Left ventricle myocardium superior (tissue), 1 donor: ENCODE data around the gene WDR17. TPM values are rescaled to one million over a fixed set of nuclear protein-coding genes. Genes with fewer than 3 reads are reported as not detected.

ENCODE experiments used
- ATAC-seq: fragments of 200-7000 bp; cut with Tn5 transposase; one replicate; pipeline ENCODE4 v1.9.1; 2020; ENCODE audit warnings: mild to moderate bottlenecking, moderate library complexity
- DNase-seq: peaks from one replicate; pipeline ENCODE4 v3.0.0-alpha.2; 2020
- intact Hi-C: fragments of 100-400 bp; cut with micrococcal nuclease; formaldehyde crosslinking; loops from one replicate; pipeline ENCODE4 v1.11.0; 2022
- long read RNA-seq: library from polyadenylated mRNA; unstranded; transcript quantifications from one replicate; pipeline ENCODE4 v2.0.0, GENCODE V29; 2021
- total RNA-seq: library from RNA; stranded (reverse); fragmentation: NEBNext Ultra II Directional; extraction: Animal tissue kit (Norgen Biotek cat#: 25700); gene quantifications from one replicate; pipeline ENCODE4 v1.2.1, GENCODE V29; 2021
- donor health status: DM: no; HTN: yes; CAD: no; lungs with severe emphysema.

The WDR17 gene
- 0.25 TPM for total RNA-seq
- long read RNA-seq = 0 reads

- ATAC-seq = peak; percentile 100
- intact Hi-C loops = no loop called here
- peak; percentile 89 for DNase-seq
These were observed at the start of gene WDR17 for GRCh38 chr4:176065435-176066291. TSS of gene WDR17 (plus strand) at chr4:176065841. CDS start at chr4:176111581, 45,740 bp downstream.

- no peak for ATAC-seq
- intact Hi-C loops = no loop called here
These were observed 49.0 kb upstream of the WDR17 start for GRCh38 chr4:176016601-176017000.

GRCh38 chr4:176020481-176021085 lies 45.1 kb upstream of the WDR17 start:
- ATAC-seq = no peak
- intact Hi-C loops = no loop called here
- DNase-seq = no peak

More at GRCh38 chr4:176016601-176017000, 49.0 kb upstream of the WDR17 start:
- no peak for DNase-seq

GRCh38 chr4:176030391-176030790 lies 35.2 kb upstream of the WDR17 start:
- no peak for ATAC-seq
- intact Hi-C loops = no loop called here
- DNase-seq = no peak

- ATAC-seq = no peak
- intact Hi-C loops = no loop called here
- DNase-seq = no peak
These were observed 33.7 kb upstream of the WDR17 start for GRCh38 chr4:176031922-176032321.

- intact Hi-C loops = no loop called here
- DNase-seq = no peak
- no peak for ATAC-seq
These were observed 33.2 kb upstream of the WDR17 start for GRCh38 chr4:176032454-176032853.

DNA sequence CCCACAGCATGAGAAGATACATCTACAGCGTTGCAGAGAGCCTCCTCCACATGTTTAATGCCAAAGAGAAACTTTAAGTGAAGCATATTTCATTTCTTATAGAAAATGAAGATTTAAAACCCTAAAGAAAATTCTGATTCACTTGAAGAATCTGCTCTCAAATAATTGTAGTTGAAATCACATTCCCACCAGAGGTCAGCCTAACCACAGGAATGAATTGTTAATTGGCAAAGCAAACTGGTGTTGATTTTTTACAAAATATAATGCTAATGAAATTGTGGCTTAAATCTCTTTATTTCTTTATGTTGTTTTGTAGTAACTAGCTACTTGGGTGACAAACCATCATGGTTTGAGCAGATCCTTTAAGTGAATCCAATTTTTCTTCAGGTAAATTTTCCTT lies 31.1 kb upstream of the WDR17 start:
- ATAC-seq = no peak
- intact Hi-C loops = no loop called here
- DNase-seq = no peak

DNA sequence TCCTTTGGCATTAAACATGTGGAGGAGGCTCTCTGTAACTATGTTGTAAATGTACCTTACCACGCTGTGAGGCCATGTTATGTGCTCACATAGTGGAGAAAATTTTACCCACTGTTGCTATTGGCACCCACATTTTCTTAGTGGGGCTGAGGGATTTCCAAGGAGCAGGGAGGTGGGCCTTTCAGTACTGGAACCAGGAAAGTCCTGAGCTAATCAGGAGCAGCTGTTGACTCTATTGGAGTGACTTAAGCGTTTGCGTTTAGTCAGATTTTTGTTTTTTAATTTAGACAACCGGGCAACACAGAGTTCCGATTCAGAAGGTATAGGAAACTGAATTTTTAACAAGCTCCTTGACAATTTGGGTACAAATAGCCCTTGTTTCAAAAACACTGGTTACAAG lies 30.7 kb upstream of the WDR17 start:
- intact Hi-C loops = no loop called here
- ATAC-seq (no peak), DNase-seq (no peak)

- DNase-seq (no peak), ATAC-seq (no peak)
- intact Hi-C loops = no loop called here
These were observed 28.9 kb upstream of the WDR17 start for GRCh38 chr4:176036585-176037205.

GRCh38 chr4:176038789-176039188 lies 26.9 kb upstream of the WDR17 start:
- intact Hi-C loops = no loop called here
- ATAC-seq (no peak), DNase-seq (no peak)

DNA sequence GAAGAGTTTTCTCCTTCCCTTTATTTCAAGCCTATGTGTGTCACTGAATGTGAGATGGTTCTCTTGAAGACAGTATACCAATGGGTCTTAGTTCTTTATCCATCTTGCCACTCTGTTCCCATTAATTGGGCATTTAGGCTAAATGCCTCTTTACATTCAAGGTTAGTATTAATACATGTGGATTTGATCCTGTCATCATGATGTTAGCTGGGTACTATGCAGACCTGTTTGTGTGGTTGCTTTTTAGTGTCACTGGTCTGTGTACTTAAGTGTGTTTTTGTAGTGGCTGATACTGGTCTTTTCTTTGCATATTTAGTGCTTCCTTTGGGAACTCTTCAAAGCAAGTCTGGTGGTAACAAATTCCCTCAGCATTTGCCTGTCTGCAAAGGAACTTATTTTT lies 23.4 kb upstream of the WDR17 start:
- intact Hi-C loops = no loop called here
- DNase-seq = no peak
- no peak for ATAC-seq

- ATAC-seq (no peak), DNase-seq (no peak)
- intact Hi-C loops = no loop called here
These were observed 21.6 kb upstream of the WDR17 start for GRCh38 chr4:176043838-176044588.

DNA sequence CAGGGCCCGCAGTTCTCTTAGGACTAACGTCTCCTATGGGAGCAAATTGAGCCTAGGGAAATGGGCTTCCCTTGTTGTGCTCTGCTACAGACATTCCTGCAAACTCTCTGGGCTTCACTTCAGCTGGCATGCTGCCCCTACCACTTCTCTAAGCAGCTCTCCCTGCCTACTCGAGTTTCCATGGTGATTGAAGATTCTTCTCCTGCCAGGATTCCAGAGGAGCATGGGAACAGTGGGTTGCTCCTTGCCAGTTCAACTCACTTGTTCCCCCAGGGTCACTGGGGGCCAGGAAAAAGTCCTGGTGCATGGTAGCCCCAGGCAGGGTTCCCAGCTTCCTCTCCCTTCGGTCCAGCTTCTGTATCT lies 21.1 kb upstream of the WDR17 start:
- DNase-seq (no peak), ATAC-seq (no peak)
- intact Hi-C loops = no loop called here

DNA sequence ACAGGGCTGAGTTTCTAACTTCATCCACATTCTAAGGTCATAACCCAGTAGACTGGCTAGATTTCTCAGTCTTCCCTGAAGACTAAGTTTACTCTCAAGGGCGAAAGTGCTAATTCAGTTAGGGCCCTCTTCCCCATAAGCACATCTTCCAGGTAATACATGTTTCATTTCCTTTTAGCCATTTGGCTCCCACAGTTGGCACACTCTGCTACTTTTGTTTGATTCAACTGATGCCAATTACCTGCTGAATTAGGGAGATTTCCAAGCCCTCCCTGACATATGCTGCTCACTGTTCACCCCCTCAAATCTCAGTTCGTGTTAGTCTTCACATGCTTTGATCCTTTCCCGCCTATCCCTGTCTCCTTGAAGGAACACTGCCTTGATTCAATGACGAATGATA lies 17.0 kb upstream of the WDR17 start:
- ATAC-seq (no peak), DNase-seq (no peak)
- intact Hi-C loops = no loop called here

DNA sequence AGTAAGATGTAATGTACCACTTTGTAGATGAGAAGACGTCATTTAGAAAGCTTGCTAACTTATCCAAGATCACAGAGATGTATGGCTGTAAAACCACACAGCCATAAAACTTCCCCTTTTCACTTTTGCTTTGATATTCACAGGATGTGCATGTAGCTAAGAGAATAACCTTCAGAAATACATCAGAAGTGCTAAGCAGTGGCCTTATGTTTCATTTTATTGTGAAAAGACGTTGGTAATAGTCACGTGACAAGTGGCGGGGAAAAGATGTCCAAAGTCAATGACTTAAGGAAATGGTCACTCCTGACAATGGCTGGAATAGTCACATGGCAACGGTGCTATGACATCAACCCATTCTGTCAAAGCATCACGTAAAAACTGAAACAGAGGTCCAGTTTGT lies 12.9 kb upstream of the WDR17 start:
- ATAC-seq (no peak), DNase-seq (no peak)
- intact Hi-C loops = no loop called here

DNA sequence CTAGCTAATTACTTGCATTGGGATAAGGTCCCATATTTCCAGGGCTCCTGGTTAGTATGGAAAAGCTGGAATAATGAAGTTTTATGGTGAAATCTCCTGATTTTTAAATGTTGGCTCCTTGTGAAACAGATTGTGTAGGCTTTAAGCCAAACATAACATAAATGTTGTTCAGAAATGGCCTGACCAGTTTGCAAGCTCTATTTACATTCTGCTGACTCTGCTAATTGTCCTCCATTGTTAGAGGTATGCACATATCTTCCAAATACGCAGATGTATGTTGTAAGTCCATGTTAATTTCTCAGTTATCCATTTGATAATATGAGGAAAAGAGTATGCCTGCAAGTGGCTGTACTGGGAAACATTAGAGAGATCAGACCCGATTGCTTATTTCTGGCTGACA lies 11.9 kb upstream of the WDR17 start:
- DNase-seq = no peak
- intact Hi-C loops = no loop called here
- no peak for ATAC-seq

DNA sequence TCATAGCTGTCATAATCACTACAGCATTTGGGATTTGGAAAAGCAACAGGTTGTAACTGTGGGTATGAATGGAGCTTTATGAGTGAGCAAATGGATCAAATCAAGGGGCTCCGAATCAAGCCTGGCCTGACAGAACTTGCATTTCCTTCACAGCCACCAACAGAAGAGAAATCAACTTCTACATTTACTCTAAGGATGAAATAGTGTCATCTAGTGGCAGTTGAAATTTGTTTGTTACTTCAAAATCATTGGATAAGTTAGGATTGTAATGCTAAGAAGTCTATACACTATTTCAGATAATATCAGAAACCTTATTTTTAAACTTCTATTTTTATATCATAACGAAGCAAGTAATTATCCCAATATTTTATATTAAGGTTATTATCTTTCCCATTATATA lies 10.7 kb upstream of the WDR17 start:
- intact Hi-C loops = no loop called here
- DNase-seq = no peak
- ATAC-seq = no peak

- DNase-seq (no peak), ATAC-seq (no peak)
- intact Hi-C loops = no loop called here
These were observed 1.9 kb upstream of the WDR17 start for GRCh38 chr4:176063718-176064117.

DNA sequence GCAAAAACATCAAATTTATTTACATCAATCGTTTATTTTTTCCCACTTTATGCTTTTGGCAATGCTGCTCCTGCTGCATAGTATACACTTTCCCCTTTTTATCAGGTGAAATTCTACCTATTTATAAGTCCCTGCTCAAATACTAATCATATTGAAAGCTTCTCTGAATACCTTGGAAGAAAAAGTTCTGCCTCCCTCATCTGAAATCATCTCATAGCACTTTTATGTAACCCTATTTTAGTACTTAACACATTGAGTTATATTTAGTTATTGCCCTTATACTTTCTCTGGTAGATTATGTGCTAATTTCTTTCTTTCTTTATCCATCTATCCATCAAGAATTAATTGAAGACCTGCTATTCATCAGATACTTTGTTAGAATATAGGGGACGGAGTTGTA lies 1.1 kb upstream of the WDR17 start:
- ATAC-seq (no peak), DNase-seq (no peak)
- intact Hi-C loops = no loop called here

DNA sequence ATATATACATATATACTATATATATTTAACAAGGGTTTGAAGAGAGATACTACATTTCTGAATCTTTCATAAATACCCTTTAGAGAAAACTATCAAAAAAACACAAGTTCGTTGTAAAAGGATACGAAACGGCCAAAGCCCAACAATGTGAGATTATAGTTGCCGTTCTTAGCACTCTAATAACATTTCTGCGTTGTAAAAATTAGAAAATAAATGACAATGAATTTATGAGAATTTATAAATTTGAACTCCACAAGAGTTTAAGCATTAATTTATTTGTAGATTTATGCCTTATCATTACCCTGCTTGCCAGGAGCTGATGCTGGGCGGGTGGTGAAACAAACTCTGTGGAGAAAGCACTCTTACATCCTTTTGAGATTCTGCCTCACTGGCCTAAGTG lies 1.1 kb downstream of the WDR17 start:
- ATAC-seq (no peak), DNase-seq (no peak)
- intact Hi-C loops = no loop called here
